CD4-positive, alpha-beta T cell (primary cell): ENCODE measurements around the gene BCAT1. TPM values are rescaled to one million over a fixed set of nuclear protein-coding genes. Genes with fewer than 3 reads are reported as not detected.
"Not testable (repeated sequence)": the region's sequence is repeated elsewhere in the genome, so short reads cannot be mapped to it uniquely, and the experiment has no call there.

ENCODE experiments used
- ATAC-seq: fragments of 200-7000 bp; cut with Tn5 transposase; one replicate; pipeline ENCODE4 v1.10.0; 2022; ENCODE audit warnings: mild to moderate bottlenecking; ENCODE audit not compliant: poor library complexity
- CTCF ChIA-PET: fragments of 350-600 bp; sonication (Branson Sonifier 250); formaldehyde crosslinking; loops from one replicate; lab custom pipeline; 2021; ENCODE audit warnings: antibody characterized with exemption, inconsistent platforms; lab: Charles Lee
- POLR2A ChIA-PET: fragments of 350-600 bp; sonication (Branson Sonifier 250); formaldehyde crosslinking; loops from one replicate; lab custom pipeline; 2021; ENCODE audit warnings: antibody characterized with exemption, inconsistent platforms; lab: Charles Lee
- DNase-seq, 14 experiments: peaks; one replicate each; pipeline ENCODE4 v3.0.0-alpha.2; 2013 to 2020; ENCODE audit warnings: mixed read lengths in 2 of 14
- H3K27ac ChIP-seq, 2 donors: one replicate each; pipeline versions ENCODE4 v1.5.1 to v1.7.0; 2013; ENCODE audit warnings: low read length in 2 of 2, low read depth in 1 of 2, mild to moderate bottlenecking in 1 of 2
- H3K27me3 ChIP-seq, 2 experiments: 1 replicate in 1 of 2; 2 replicates in 1 of 2; pipeline versions ENCODE4 v1.6.1 to v1.7.0; 2013; ENCODE audit warnings: low read length in 2 of 2, control low read depth in 1 of 2, mild to moderate bottlenecking in 1 of 2, moderate library complexity in 1 of 2; ENCODE audit not compliant: insufficient read depth in 2 of 2, control insufficient read depth in 1 of 2
- H3K36me3 ChIP-seq: one replicate; pipeline ENCODE4 v1.6.1; 2013; ENCODE audit warnings: low read length, control low read depth; ENCODE audit not compliant: insufficient read depth
- H3K4me1 ChIP-seq: one replicate; pipeline ENCODE4 v1.6.1; 2013; ENCODE audit warnings: low read length, control low read depth; ENCODE audit not compliant: insufficient read depth
- H3K4me3 ChIP-seq: one replicate; pipeline ENCODE4 v1.5.1; 2013; ENCODE audit warnings: mild to moderate bottlenecking, low read length, moderate library complexity
- H3K9me3 ChIP-seq, 2 experiments: 1 replicate in 1 of 2; 2 replicates in 1 of 2; pipeline versions ENCODE4 v1.6.1 to v1.7.0; 2013; ENCODE audit warnings: low read length in 2 of 2, mild to moderate bottlenecking in 2 of 2, control low read depth in 1 of 2, moderate library complexity in 1 of 2; ENCODE audit not compliant: control insufficient read depth in 1 of 2, insufficient read depth in 1 of 2
- H3K27ac Mint-ChIP-seq: one replicate; pipeline ENCODE4 v1.8.0; 2020; ENCODE audit warnings: mixed read lengths
- H3K27me3 Mint-ChIP-seq: one replicate; pipeline ENCODE4 v1.8.0; 2021; ENCODE audit warnings: mixed read lengths
- H3K36me3 Mint-ChIP-seq: one replicate; pipeline ENCODE4 v1.8.0; 2021; ENCODE audit warnings: low read depth, mixed read lengths
- H3K4me1 Mint-ChIP-seq: one replicate; pipeline ENCODE4 v1.8.0; 2021; ENCODE audit warnings: low read depth, mixed read lengths
- H3K4me3 Mint-ChIP-seq: one replicate; pipeline ENCODE4 v1.8.0; 2020; ENCODE audit warnings: mild to moderate bottlenecking, mixed read lengths
- H3K9me3 Mint-ChIP-seq: one replicate; pipeline ENCODE4 v1.8.0; 2020; ENCODE audit warnings: mixed read lengths
- CTCF ChIP-seq: fragments of 200-600 bp; IDR thresholded peaks from one replicate; pipeline ENCODE4 v1.8.0; 2022; ENCODE audit warnings: antibody characterized with exemption, mild to moderate bottlenecking
- intact Hi-C, 2 experiments: fragments of 100-400 bp; cut with DNase I in 1 of 2; cut with micrococcal nuclease in 1 of 2; formaldehyde crosslinking; loops; one replicate each; pipeline versions ENCODE4 v1.15.1 to v1.9.0; 2023 to 2025; cut with DNase I, micrococcal nuclease
- total RNA-seq, 174 experiments: library from RNA in 2 of 174; stranded (reverse) in 2 of 174; gene quantifications; one replicate each; pipeline ENCODE4 v1.2.3 and lab custom pipeline; 2021 to 2026

BCAT1 gene
- total RNA-seq, 2 experiments from 2014 or later = 0.34 to 0.91 TPM

GRCh38 chr12:24879644-24880043 lies 69.3 kb downstream of the BCAT1 start:
- ATAC-seq (no peak), DNase-seq (no peak)
- no peak overlapping the region for H3K4me3 ChIP-seq
- Mint-ChIP-seq H3K36me3 (no peaks in the 10 kb centered on the region), H3K4me3 (no peak overlapping the region), H3K9me3 (no peaks in the 10 kb centered on the region), H3K27me3 (no peaks in the 10 kb centered on the region), H3K4me1 (no peaks in the 10 kb centered on the region), H3K27ac (no peak overlapping the region)
- POLR2A ChIA-PET = no interaction called here
- no peaks in the 10 kb centered on the region for H3K4me1 ChIP-seq
- CTCF ChIA-PET = no interaction called here
- H3K27ac ChIP-seq = no peak overlapping the region
- intact Hi-C loops = no loop called here
- no peaks in the 10 kb centered on the region for H3K27me3 ChIP-seq
- no peaks in the 10 kb centered on the region for H3K36me3 ChIP-seq
- TF ChIP-seq CTCF = no peak
- H3K9me3 ChIP-seq = no peaks in the 10 kb centered on the region

GRCh38 chr12:24875014-24875413 lies 73.9 kb downstream of the BCAT1 start:
- Histone ChIP-seq H3K27me3 (no peaks in the 10 kb centered on the region), H3K4me1 (no peaks in the 10 kb centered on the region), H3K4me3 (no peak overlapping the region), H3K27ac (no peak overlapping the region), H3K9me3 (no peaks in the 10 kb centered on the region), H3K36me3 (no peaks in the 10 kb centered on the region)
- Mint-ChIP-seq H3K9me3 (no peaks in the 10 kb centered on the region), H3K36me3 (no peaks in the 10 kb centered on the region), H3K27ac (no peak overlapping the region), H3K4me3 (no peak overlapping the region), H3K27me3 (no peaks in the 10 kb centered on the region), H3K4me1 (no peaks in the 10 kb centered on the region)
- intact Hi-C loops = no loop called here
- ChIA-PET POLR2A (no interaction called here), CTCF (no interaction called here)
- DNase-seq (no peak), ATAC-seq (no peak)
- no peak for TF ChIP-seq CTCF

GRCh38 chr12:24872211-24872610 lies 76.7 kb downstream of the BCAT1 start:
- H3K36me3 Mint-ChIP-seq = no peaks in the 10 kb centered on the region
- H3K27ac ChIP-seq = no peak overlapping the region
- no peak overlapping the region for H3K4me3 Mint-ChIP-seq
- no peak overlapping the region for H3K4me3 ChIP-seq
- ATAC-seq = no peak
- no peaks in the 10 kb centered on the region for H3K27me3 Mint-ChIP-seq
- intact Hi-C loops = no loop called here
- CTCF ChIA-PET = no interaction called here
- H3K9me3 ChIP-seq = no peaks in the 10 kb centered on the region
- H3K9me3 Mint-ChIP-seq = no peaks in the 10 kb centered on the region
- H3K27ac Mint-ChIP-seq = no peak overlapping the region
- no peak for DNase-seq
- TF ChIP-seq CTCF = no peak
- no peaks in the 10 kb centered on the region for H3K27me3 ChIP-seq
- H3K4me1 Mint-ChIP-seq = no peaks in the 10 kb centered on the region
- POLR2A ChIA-PET = no interaction called here
- H3K36me3 ChIP-seq = no peaks in the 10 kb centered on the region
- H3K4me1 ChIP-seq = no peaks in the 10 kb centered on the region

GRCh38 chr12:24866139-24866538 lies 82.8 kb downstream of the BCAT1 start:
- H3K27me3 ChIP-seq, H3K4me1 Mint-ChIP-seq, H3K4me1 ChIP-seq, H3K4me3 Mint-ChIP-seq, POLR2A ChIA-PET, intact Hi-C loops, DNase-seq, ATAC-seq, H3K36me3 ChIP-seq, CTCF ChIA-PET, H3K27me3 Mint-ChIP-seq, H3K4me3 ChIP-seq, H3K36me3 Mint-ChIP-seq, H3K9me3 ChIP-seq, H3K27ac Mint-ChIP-seq, H3K27ac ChIP-seq, H3K9me3 Mint-ChIP-seq: not testable (repeated sequence)
